AG04450 (cell line): ENCODE data around the gene GPR161. TPM values are rescaled to one million over a fixed set of nuclear protein-coding genes. Genes with fewer than 3 reads are reported as not detected.
"Not testable (repeated sequence)": the region's sequence is repeated elsewhere in the genome, so short reads cannot be mapped to it uniquely, and the experiment has no call there.

ENCODE experiments used
- CTCF ChIA-PET: fragments of 300-600, 350-600 bp; formaldehyde crosslinking; extraction: SDS; loops from one replicate; lab custom pipeline; 2022; ENCODE audit warnings: antibody characterized with exemption, inconsistent platforms; lab: Charles Lee
- POLR2A ChIA-PET: fragments of 350-600 bp; formaldehyde crosslinking; extraction: SDS; loops from one replicate; lab custom pipeline; 2021; ENCODE audit warnings: antibody characterized with exemption, inconsistent platforms; lab: Yijun Ruan, JAX
- DNase-seq: peaks from one replicate; pipeline ENCODE4 v3.0.0-alpha.2; 2011; ENCODE audit warnings: low read depth, low spot score
- H3K27ac ChIP-seq: one replicate; pipeline ENCODE4 v1.5.1; 2012; ENCODE audit warnings: low read depth, low read length, control low read depth
- H3K27me3 ChIP-seq: one replicate; pipeline ENCODE4 v1.6.0; 2012; ENCODE audit warnings: low read length; ENCODE audit not compliant: control insufficient read depth, insufficient read depth
- H3K4me3 ChIP-seq: 2 replicates; pipeline ENCODE4 v1.5.1; 2011; ENCODE audit warnings: mild to moderate bottlenecking, low read depth, low read length, control low read depth
- H3K9me3 ChIP-seq: 2 replicates; pipeline ENCODE4 v1.5.1; 2012; ENCODE audit warnings: low read length; ENCODE audit not compliant: control insufficient read depth, insufficient read depth
- CTCF ChIP-seq: IDR thresholded peaks from 2 replicates; pipeline ENCODE4 v1.5.1; 2011; ENCODE audit warnings: low read depth, low read length, control low read depth, inconsistent platforms
- polyA plus RNA-seq: library from polyadenylated mRNA; depleted of rRNA; stranded (reverse); fragments of >200 nt; gene quantifications from 2 replicates; pipeline ENCODE4 v1.2.3, GENCODE V29; 2011

The GPR161 gene
- polyA plus RNA-seq, 1 experiment: 14.1 TPM

DNA sequence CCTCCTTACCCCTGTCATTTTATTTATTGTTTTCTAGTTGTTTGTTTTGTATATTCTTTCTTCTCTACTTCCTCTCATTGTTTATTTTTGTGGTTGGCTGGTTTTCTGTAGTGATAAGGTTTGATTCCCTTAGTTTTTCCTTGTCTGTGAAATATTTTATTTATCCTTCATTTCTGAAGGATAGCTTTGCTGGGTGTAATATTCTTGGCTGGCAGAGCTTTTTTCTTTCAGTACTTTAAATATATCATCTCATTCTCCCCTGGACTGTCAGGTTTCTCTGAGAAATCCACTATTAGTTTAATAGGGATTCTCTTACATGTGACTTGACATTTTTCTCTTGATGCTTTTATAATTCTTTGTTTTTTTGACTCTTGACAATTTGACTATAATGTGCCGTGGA is 23.2 kb upstream of the GPR161 start:
- Histone ChIP-seq H3K9me3 (no peaks in the 10 kb centered on the region), H3K4me3 (no peak overlapping the region), H3K27ac (no peak overlapping the region), H3K27me3 (no peaks in the 10 kb centered on the region)
- DNase-seq: no peak
- ChIA-PET POLR2A (no interaction called here), CTCF (interaction anchor here (1.4 to 3.7 kb wide), 3 partner anchors 11 to 183 kb away, joined by 5 to 24 read pairs (median 5); no protein-coding TSS in a partner anchor)
- TF ChIP-seq CTCF: no peak

DNA sequence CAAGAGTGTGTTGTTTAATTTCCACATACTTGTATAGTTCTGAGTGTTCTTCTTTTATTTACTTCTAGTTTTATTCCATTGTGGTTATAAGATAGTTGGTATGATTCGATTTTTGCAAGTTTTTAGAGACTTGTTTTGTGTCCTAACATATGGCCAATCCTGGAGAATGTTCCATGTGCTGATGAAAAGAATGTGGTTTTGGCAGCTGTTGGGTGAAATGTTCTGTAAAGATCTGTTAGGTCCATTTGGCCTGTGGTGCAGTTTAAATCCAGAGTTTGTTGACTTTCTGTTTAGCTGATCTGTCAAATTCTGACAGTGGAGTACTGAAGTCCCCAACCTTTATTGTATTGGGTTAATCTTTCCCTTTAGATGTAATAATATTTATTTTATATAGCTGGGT is 22.5 kb upstream of the GPR161 start:
- CTCF ChIA-PET: interaction anchor here (3.7 kb wide), 1 partner anchor 14 kb away, joined by 24 read pairs; no protein-coding TSS in a partner anchor
- no peaks in the 10 kb centered on the region for H3K9me3 ChIP-seq
- no peak for TF ChIP-seq CTCF
- DNase-seq: no peak
- POLR2A ChIA-PET: no interaction called here
- H3K27me3 ChIP-seq: no peaks in the 10 kb centered on the region
- no peak overlapping the region for H3K4me3 ChIP-seq
- H3K27ac ChIP-seq: no peak overlapping the region

DNA sequence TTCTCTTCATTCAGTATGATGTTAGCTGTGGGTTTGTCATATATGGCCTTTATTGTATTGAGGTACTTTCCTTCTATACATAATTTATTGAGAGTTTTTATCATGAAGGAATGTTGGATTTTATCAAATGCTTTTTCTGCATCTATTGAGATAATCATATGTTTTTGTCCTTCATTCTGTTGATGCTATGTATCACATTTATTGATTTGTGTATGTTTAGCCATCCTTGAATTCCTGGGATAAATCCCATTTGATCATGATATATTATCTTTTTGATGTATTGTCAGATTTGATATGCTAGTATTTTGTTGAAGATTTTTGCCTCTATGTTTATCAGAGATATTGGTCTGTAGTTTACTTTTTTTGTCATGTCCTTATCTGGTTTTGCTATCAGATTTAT is 20.9 kb upstream of the GPR161 start:
- no peaks in the 10 kb centered on the region for H3K27me3 ChIP-seq
- ChIA-PET CTCF (no interaction called here), POLR2A (no interaction called here)
- no peak for DNase-seq
- H3K27ac ChIP-seq: no peak overlapping the region
- no peaks in the 10 kb centered on the region for H3K9me3 ChIP-seq
- no peak overlapping the region for H3K4me3 ChIP-seq
- TF ChIP-seq CTCF: no peak

GRCh38 chr1:168155910-168156309 is 19.2 kb upstream of the GPR161 start:
- no peak for DNase-seq
- Histone ChIP-seq H3K9me3 (no peaks in the 10 kb centered on the region), H3K4me3 (no peak overlapping the region), H3K27me3 (no peaks in the 10 kb centered on the region), H3K27ac (no peak overlapping the region)
- ChIA-PET POLR2A (no interaction called here), CTCF (interaction anchor here (0.6 to 1.5 kb wide), 2 partner anchors 10 to 73 kb away, joined by 3 to 7 read pairs; no protein-coding TSS in a partner anchor)
- TF ChIP-seq CTCF: no peak

GRCh38 chr1:168154707-168155106 is 18.0 kb upstream of the GPR161 start:
- CTCF ChIA-PET, POLR2A ChIA-PET, H3K27me3 ChIP-seq, DNase-seq, H3K9me3 ChIP-seq, H3K27ac ChIP-seq, H3K4me3 ChIP-seq: not testable (repeated sequence)
